B cell (primary cell): ENCODE data around the gene TAF1C.

Experiments used
- CTCF ChIP-seq: fragments of 200-600 bp; IDR thresholded peaks from one replicate; pipeline ENCODE4 v1.8.0; 2022; ENCODE audit warnings: antibody characterized with exemption, mild to moderate bottlenecking
- EZH2 ChIP-seq: IDR thresholded peaks from 2 replicates; pipeline ENCODE4 v1.6.1; 2012; ENCODE audit warnings: borderline replicate concordance, low read depth, mild to moderate bottlenecking, moderate library complexity, low read length; ENCODE audit not compliant: insufficient read depth, poor library complexity, severe bottlenecking

GRCh38 chr16:84159007-84159406 lies 27.9 kb downstream of the TAF1C start:
- no peak for TF ChIP-seq CTCF
- no peak for TF ChIP-seq EZH2
